Panc1 (cell line): ENCODE results near the gene EXOC6B. TPM values are rescaled to one million over a fixed set of nuclear protein-coding genes. Genes with fewer than 3 reads are reported as not detected.

ENCODE experiments used
- ATAC-seq: fragments of 200-7000 bp; cut with Tn5 transposase; 2 replicates; pipeline ENCODE4 v1.9.1; 2020; ENCODE audit warnings: mild to moderate bottlenecking, moderate library complexity
- BruUV-seq: library from RNA; stranded (reverse); fragments of 400-500 nt; replicated peaks from 2 replicates; lab custom pipeline; 2021; lab: Mats Ljungman, UMichigan
- CTCF ChIA-PET: fragments of 300-600 bp; sonication (Branson Sonifier 250); formaldehyde crosslinking; loops from one replicate; lab custom pipeline; 2022; ENCODE audit warnings: antibody characterized with exemption; lab: Charles Lee
- POLR2A ChIA-PET: fragments of 300-600 bp; sonication (Branson Sonifier 250); formaldehyde crosslinking; loops from one replicate; lab custom pipeline; 2022; ENCODE audit warnings: antibody characterized with exemption; lab: Charles Lee
- DNase-seq: peaks from one replicate; pipeline ENCODE4 v3.0.0-alpha.2; 2010; ENCODE audit warnings: low read depth, low spot score
- H3K27ac ChIP-seq: 2 replicates; pipeline ENCODE4 v1.5.1; 2011; ENCODE audit warnings: mild to moderate bottlenecking, low read length, inconsistent platforms
- H3K27me3 ChIP-seq: fragments of 200-500 bp; sonication (Bioruptor generic); 2 replicates; pipeline ENCODE4 v1.6.0; 2014; ENCODE audit warnings: low read length, inconsistent platforms; ENCODE audit not compliant: control insufficient read depth, insufficient read depth
- H3K36me3 ChIP-seq: fragments of 200-500 bp; sonication (Bioruptor generic); 2 replicates; pipeline ENCODE4 v1.5.1; 2014; ENCODE audit warnings: inconsistent platforms, mild to moderate bottlenecking, low read length, moderate library complexity; ENCODE audit not compliant: control insufficient read depth, insufficient read depth
- H3K4me1 ChIP-seq: 2 replicates; pipeline ENCODE4 v1.5.1; 2011; ENCODE audit warnings: inconsistent platforms, mild to moderate bottlenecking, low read length, moderate library complexity; ENCODE audit not compliant: control insufficient read depth, insufficient read depth
- H3K4me3 ChIP-seq, 2 experiments: 2 replicates each; pipeline ENCODE4 v1.5.1; 2011 to 2012; ENCODE audit warnings: low read depth in 2 of 2, low read length in 2 of 2, mild to moderate bottlenecking in 2 of 2, inconsistent platforms in 1 of 2, moderate library complexity in 1 of 2
- H3K9me3 ChIP-seq: fragments of 200-500 bp; sonication (Bioruptor generic); 2 replicates; pipeline ENCODE4 v1.5.1; 2014; ENCODE audit warnings: low read depth, mild to moderate bottlenecking, inconsistent platforms, low read length, moderate library complexity; ENCODE audit not compliant: control insufficient read depth, insufficient read depth
- CTCF ChIP-seq: fragments of 450-650 bp; IDR thresholded peaks from 2 replicates; pipeline ENCODE4 v1.5.1; 2017; ENCODE audit warnings: mild to moderate bottlenecking
- POLR2AphosphoS5 ChIP-seq: IDR thresholded peaks from 2 replicates; pipeline ENCODE4 v1.6.1; 2012; ENCODE audit warnings: mild to moderate bottlenecking, low read depth, low read length, moderate library complexity
- REST ChIP-seq, 2 experiments: IDR thresholded peaks; 2 replicates each; pipeline ENCODE4 v1.6.1; 2011 to 2012; ENCODE audit warnings: low read depth in 2 of 2, control low read depth in 1 of 2, low read length in 1 of 2, mild to moderate bottlenecking in 1 of 2, moderate library complexity in 1 of 2; ENCODE audit not compliant: insufficient read depth in 1 of 2
- SIN3A ChIP-seq: IDR thresholded peaks from 2 replicates; pipeline ENCODE4 v1.6.1; 2012; ENCODE audit warnings: low read depth, mild to moderate bottlenecking, low read length, moderate library complexity, borderline replicate concordance; ENCODE audit not compliant: insufficient read depth
- TCF7L2 ChIP-seq: IDR thresholded peaks from 2 replicates; pipeline ENCODE4 v1.6.1; 2011; ENCODE audit warnings: mild to moderate bottlenecking, low read depth, low read length, inconsistent platforms
- in situ Hi-C: cut with HindIII; loops from 2 replicates; pipeline ENCODE4 v1.10.0; 2016; ENCODE audit warnings: low sequenced_read_pairs, low pct_unique_long_range_greater_than_20kb
- intact Hi-C: fragments of 100-400 bp; cut with micrococcal nuclease; formaldehyde crosslinking; loops from one replicate; pipeline ENCODE4 v1.10.0; 2022; ENCODE audit not compliant: unreplicated experiment
- total RNA-seq: library from RNA; stranded (reverse); gene quantifications from one replicate; pipeline ENCODE4 v1.2.1, GENCODE V29; 2021; ENCODE audit not compliant: unreplicated experiment

Gene EXOC6B
- total RNA-seq, 1 experiment from 2014 or later = 23.2 TPM

- BruUV-seq = no TSS peak
Measured at GRCh38 chr2:72182547-72182946, 643.3 kb downstream of the EXOC6B start.

GRCh38 chr2:72181616-72182015 is 644.2 kb downstream of the EXOC6B start:
- in situ Hi-C loops = no loop called here
- CTCF ChIA-PET = interaction anchor here (0.6 kb wide), 1 partner anchor 28 kb away, joined by 3 read pairs; no protein-coding TSS in a partner anchor

More at GRCh38 chr2:72182547-72182946, 643.3 kb downstream of the EXOC6B start:
- H3K4me3 ChIP-seq = no peak overlapping the region
- no peak for TF ChIP-seq POLR2AphosphoS5
- no peak for TF ChIP-seq CTCF
- no peak for TF ChIP-seq TCF7L2
- TF ChIP-seq SIN3A = no peak
- TF ChIP-seq REST (IDR thresholded peaks at IDR 0.05; ENCODE audit: insufficient read depth in 1 of 2, low read depth in 2 of 2, low read length in 1 of 2) = no peak
- no peaks in the 10 kb centered on the region for H3K36me3 ChIP-seq
- DNase-seq (no peak), ATAC-seq (no peak)
- no peak overlapping the region for H3K27ac ChIP-seq
- ChIA-PET POLR2A (no interaction called here), CTCF (no interaction called here)
- H3K9me3 ChIP-seq = no peaks in the 10 kb centered on the region
- intact Hi-C loops = no loop called here
- H3K4me1 ChIP-seq = no peaks in the 10 kb centered on the region
- in situ Hi-C loops = no loop called here
- H3K27me3 ChIP-seq = no peaks in the 10 kb centered on the region

More at GRCh38 chr2:72181616-72182015, 644.2 kb downstream of the EXOC6B start:
- Histone ChIP-seq H3K4me1 (no peaks in the 10 kb centered on the region), H3K27ac (no peak overlapping the region), H3K27me3 (no peaks in the 10 kb centered on the region), H3K9me3 (no peaks in the 10 kb centered on the region), H3K4me3 (no peak overlapping the region), H3K36me3 (no peaks in the 10 kb centered on the region)
- no peak for ATAC-seq
- intact Hi-C loops = no loop called here
- DNase-seq = no peak
- TF ChIP-seq TCF7L2 = no peak
- TF ChIP-seq POLR2AphosphoS5 = no peak
- TF ChIP-seq SIN3A = no peak
- TF ChIP-seq REST (IDR thresholded peaks at IDR 0.05; ENCODE audit: insufficient read depth in 1 of 2, low read depth in 2 of 2, low read length in 1 of 2) = no peak
- TF ChIP-seq CTCF = no peak
- no TSS peak for BruUV-seq
- POLR2A ChIA-PET = no interaction called here
